8988T (cell line): ENCODE measurements around the gene TMC1.

Source experiments
- DNase-seq: peaks from one replicate; pipeline ENCODE4 v3.0.0; 2011

Gene TMC1

GRCh38 chr9:72687331-72687730 is 165.9 kb downstream of the TMC1 start:
- no peak for DNase-seq

- no peak for DNase-seq
These were observed 170.3 kb downstream of the TMC1 start for GRCh38 chr9:72691671-72692070.

GRCh38 chr9:72695365-72695764 is 174.0 kb downstream of the TMC1 start:
- no peak for DNase-seq

GRCh38 chr9:72696511-72696910 is 175.1 kb downstream of the TMC1 start:
- DNase-seq = no peak

- DNase-seq = no peak
These were observed 180.1 kb downstream of the TMC1 start for GRCh38 chr9:72701510-72701909.

- DNase-seq = no peak
These were observed 182.2 kb downstream of the TMC1 start for GRCh38 chr9:72703574-72703973.

- no peak for DNase-seq
These were observed 183.4 kb downstream of the TMC1 start for GRCh38 chr9:72704688-72705375.

GRCh38 chr9:72718503-72718902 is 197.1 kb downstream of the TMC1 start:
- DNase-seq = no peak

- no peak for DNase-seq
These were observed 199.7 kb downstream of the TMC1 start for GRCh38 chr9:72721067-72721466.

- no peak for DNase-seq
These were observed 205.5 kb downstream of the TMC1 start for GRCh38 chr9:72726947-72727346.

GRCh38 chr9:72728031-72728770 is 206.8 kb downstream of the TMC1 start:
- no peak for DNase-seq

GRCh38 chr9:72733895-72734294 is 212.5 kb downstream of the TMC1 start:
- no peak for DNase-seq

GRCh38 chr9:72734631-72735030 is 213.2 kb downstream of the TMC1 start:
- DNase-seq = no peak

- no peak for DNase-seq
These were observed 222.4 kb downstream of the TMC1 start for GRCh38 chr9:72743836-72744235.

- no peak for DNase-seq
These were observed 227.9 kb downstream of the TMC1 start for GRCh38 chr9:72749276-72749675.

GRCh38 chr9:72751541-72751940 is 230.1 kb downstream of the TMC1 start:
- no peak for DNase-seq

GRCh38 chr9:72753266-72753893 is 232.0 kb downstream of the TMC1 start:
- DNase-seq = no peak

GRCh38 chr9:72755836-72756235 is 234.4 kb downstream of the TMC1 start:
- no peak for DNase-seq

- no peak for DNase-seq
These were observed 237.5 kb downstream of the TMC1 start for GRCh38 chr9:72758944-72759343.

GRCh38 chr9:72763022-72763421 is 241.6 kb downstream of the TMC1 start:
- no peak for DNase-seq

- DNase-seq = no peak
These were observed 248.1 kb downstream of the TMC1 start for GRCh38 chr9:72769546-72769945.

- DNase-seq = no peak
These were observed 251.3 kb downstream of the TMC1 start for GRCh38 chr9:72772661-72773060.

GRCh38 chr9:72773570-72773969 is 252.2 kb downstream of the TMC1 start:
- DNase-seq = no peak

- no peak for DNase-seq
These were observed 254.2 kb downstream of the TMC1 start for GRCh38 chr9:72775570-72775969.
